Neural progenitor cell (in vitro differentiated cells): Measurements from ENCODE around the gene CLCF1.

Experiments used
- EZH2 ChIP-seq: fragments of 200-600 bp; sonication (generic); IDR thresholded peaks from 2 replicates; pipeline ENCODE4 v1.6.1; 2017; ENCODE audit warnings: antibody characterized with exemption, mild to moderate bottlenecking, moderate library complexity
- EZH2phosphoT487 ChIP-seq: fragments of 200-600 bp; sonication (generic); IDR thresholded peaks from 2 replicates; pipeline ENCODE4 v1.6.1; 2017; ENCODE audit warnings: antibody characterized with exemption
- TF ChIP-seq, protein P1 (sequence below): fragments of 200-600 bp; sonication (generic); IDR thresholded peaks from 2 replicates; pipeline ENCODE4 v1.5.1; 2017; ENCODE audit warnings: antibody characterized with exemption, mild to moderate bottlenecking

DNA sequence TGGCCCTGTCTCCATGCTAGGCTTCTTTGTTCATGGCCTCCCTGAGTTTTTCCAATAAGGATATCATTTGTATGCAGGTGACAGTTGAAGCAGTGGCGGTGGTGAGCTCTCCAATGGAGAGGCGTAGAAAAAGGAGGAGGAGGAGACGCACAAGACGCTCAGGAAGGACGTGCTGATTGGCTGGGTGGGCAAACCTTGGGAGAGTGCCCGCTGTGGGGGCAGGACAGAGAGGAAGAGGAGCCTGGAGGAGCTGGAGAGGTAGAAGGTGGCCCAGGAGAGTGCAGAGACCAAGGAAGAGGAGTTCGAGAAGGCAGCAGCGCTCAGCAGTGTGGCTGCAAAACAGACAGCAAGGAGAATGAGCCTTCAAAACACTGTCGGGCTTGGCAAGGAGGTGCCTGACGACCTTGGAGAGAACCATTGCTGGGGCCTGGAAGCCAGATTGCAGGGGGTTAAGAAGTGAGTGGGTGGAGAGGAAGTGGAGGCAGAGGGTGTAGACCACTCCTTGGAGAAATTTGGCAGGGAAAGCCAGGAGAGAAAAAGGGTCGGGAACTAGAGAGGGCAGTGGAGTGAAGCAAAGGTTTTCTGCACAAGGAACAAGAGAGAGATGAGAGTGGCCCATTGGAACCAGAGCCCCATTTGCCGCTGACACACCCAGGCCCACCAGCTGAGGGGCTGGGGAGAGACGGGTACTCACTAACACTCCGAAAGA is 7.5 kb downstream of the CLCF1 start:
- TF ChIP-seq, protein P1, sequence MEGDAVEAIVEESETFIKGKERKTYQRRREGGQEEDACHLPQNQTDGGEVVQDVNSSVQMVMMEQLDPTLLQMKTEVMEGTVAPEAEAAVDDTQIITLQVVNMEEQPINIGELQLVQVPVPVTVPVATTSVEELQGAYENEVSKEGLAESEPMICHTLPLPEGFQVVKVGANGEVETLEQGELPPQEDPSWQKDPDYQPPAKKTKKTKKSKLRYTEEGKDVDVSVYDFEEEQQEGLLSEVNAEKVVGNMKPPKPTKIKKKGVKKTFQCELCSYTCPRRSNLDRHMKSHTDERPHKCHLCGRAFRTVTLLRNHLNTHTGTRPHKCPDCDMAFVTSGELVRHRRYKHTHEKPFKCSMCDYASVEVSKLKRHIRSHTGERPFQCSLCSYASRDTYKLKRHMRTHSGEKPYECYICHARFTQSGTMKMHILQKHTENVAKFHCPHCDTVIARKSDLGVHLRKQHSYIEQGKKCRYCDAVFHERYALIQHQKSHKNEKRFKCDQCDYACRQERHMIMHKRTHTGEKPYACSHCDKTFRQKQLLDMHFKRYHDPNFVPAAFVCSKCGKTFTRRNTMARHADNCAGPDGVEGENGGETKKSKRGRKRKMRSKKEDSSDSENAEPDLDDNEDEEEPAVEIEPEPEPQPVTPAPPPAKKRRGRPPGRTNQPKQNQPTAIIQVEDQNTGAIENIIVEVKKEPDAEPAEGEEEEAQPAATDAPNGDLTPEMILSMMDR, result no peak
- no peak for TF ChIP-seq EZH2
- no peak for TF ChIP-seq EZH2phosphoT487
